ENCODE data around the gene PLCB1. TPM values are rescaled to one million over a fixed set of nuclear protein-coding genes. Genes with fewer than 3 reads are reported as not detected.

PLCB1 gene
- total RNA-seq, 2 donors from 2014 or later: 1.8 to 3.0 TPM

DNA sequence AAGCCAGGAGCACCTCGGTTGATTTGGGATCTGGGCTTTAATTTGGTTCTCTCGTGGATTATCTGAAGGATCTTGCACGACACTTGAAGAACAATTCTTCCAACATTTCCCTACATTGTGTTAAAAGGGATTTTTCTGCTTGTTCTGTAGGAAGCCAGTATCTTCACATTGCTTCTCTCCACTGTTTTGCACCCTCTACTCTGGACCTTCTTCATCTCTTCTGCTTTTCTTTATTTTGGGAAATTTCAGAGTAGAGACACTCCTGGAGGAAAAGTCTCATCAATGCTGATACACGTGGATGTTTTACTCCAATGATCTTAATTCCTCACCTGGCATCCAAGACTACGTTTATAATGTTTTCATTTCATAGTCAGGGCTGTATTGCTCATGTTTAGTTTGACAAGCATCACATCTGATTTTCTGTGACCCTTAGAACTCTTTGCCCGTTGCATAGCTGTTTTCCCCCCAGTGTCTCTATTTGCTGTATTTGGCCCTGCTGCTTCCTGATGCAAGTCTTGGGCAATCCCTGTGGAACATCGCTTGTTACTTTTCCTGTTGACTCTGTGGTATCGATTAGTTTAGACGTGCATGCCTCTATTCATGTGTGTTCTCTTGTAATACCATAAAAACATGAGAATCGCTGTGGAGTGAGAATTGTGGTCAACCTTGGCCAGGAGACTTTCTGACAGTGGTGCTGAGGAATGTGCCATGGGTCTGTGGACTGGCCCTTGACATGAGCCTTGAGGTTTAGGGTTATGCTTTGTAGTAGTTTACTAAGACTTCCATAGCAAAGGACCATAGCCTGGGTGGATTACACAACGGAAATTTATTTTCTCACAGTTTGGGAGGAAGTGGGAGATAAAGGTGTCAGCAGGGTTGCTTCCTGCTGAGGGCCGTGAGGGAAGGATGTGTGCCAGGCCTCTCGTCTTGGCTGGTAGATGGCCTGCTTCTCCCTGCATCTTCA is 12.5 kb downstream of the PLCB1 start:
- no peaks in the 10 kb centered on the region for H3K27me3 Mint-ChIP-seq
- peaks cover 13% of the 10 kb centered on the region for H3K4me1 Mint-ChIP-seq
- ATAC-seq (replicated peaks): peak; percentile 68
- peak overlapping the region; percentile 56 for H3K4me3 Mint-ChIP-seq
- peak overlapping the region; percentile 46 for H3K27ac Mint-ChIP-seq
- no peaks in the 10 kb centered on the region for H3K36me3 Mint-ChIP-seq (ENCODE audit: low read depth)
- H3K9me3 Mint-ChIP-seq: no peaks in the 10 kb centered on the region

DNA sequence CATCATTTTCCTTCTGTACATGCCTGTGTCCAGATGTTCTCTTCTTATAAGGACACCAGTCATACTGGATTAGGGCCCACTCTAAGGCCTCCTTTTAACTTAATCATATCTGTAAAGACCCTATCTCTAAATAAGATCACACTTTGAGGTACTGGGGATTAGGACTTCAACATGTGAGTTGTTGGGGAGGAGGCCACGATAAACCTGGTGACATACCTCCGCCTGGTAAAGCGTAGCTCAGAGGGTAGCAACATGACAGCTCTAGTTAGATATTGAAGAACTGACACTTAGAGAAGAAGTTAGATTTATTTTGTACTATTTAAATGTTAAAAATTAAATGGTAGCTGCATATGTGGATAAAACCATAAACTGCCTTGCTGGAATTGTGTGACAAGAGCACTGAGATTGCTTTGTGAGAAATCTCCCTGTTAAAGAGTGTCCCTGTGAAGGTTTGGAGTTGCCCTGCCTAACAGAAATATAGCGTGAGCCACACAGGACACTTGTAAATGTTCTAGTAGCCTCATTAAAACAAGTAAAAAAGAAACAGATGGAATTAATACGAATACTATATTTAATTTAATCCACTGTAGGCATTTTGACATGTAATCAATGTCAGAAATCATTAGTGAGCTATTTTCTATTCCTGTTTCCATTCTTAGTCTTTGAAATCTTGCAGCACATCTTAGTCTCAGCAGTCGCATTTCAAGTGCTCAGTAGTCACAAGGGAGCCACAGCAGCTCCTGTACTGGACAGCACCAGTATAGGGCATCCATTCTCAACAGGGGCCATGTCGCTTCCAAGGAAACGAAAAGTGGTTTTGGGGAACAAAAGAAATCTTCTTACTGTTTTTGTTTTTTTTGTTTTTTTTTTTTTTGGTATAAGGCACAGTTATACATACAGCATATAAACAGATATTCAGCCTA is 13.4 kb downstream of the PLCB1 start:
- no peaks in the 10 kb centered on the region for H3K27me3 Mint-ChIP-seq

DNA sequence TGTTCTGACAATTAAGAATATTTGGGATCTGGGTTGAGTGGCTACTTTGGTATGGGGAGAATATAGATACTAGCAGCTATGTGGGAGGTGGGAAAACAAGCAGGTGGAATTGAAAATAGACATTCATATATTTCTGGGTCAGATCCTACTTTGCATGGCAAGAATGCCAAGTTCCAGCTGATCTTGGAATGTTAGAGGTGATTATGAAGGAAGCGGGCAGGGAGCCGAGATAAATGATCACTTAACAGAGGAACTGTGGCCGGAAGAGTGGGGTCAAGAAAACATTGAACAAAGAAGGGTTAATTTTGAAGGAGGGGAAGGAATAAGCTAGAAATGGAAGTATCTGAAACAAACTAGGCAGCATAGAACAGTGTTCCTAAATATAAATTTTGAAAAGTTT is 15.4 kb downstream of the PLCB1 start:
- Mint-ChIP-seq H3K27me3 (no peaks in the 10 kb centered on the region), H3K4me3 (no peak overlapping the region), H3K4me1 (peaks cover 17% of the 10 kb centered on the region), H3K27ac (no peak overlapping the region), H3K9me3 (no peaks in the 10 kb centered on the region), H3K36me3 (ENCODE audit: low read depth) (no peaks in the 10 kb centered on the region)
- ATAC-seq (replicated peaks): no peak

More for the DNA sequence above, 13.4 kb downstream of the PLCB1 start:
- H3K4me1 Mint-ChIP-seq: peaks cover 13% of the 10 kb centered on the region
- no peaks in the 10 kb centered on the region for H3K9me3 Mint-ChIP-seq
- H3K4me3 Mint-ChIP-seq: peak overlapping the region; percentile 56
- no peaks in the 10 kb centered on the region for H3K36me3 Mint-ChIP-seq (ENCODE audit: low read depth)
- peak; percentile 29 for ATAC-seq (replicated peaks)
- H3K27ac Mint-ChIP-seq: peak overlapping the region; percentile 46

DNA sequence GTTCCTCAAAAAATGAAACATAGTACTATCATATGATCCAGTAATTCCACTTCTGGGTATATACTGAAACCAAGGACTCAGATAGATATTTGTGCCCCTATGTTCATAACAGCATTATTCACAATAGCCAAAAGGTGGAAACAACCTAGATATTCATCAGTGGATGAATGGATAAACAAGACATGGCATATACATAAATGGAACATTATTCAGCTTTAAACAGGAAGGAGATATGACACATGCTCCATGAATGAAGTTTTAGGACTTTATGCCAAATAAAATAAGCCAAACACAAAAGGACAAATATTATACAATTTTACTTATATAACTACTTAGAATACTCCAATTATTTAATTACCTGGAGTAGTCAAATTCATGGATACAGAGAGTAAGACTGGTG is 16.4 kb downstream of the PLCB1 start:
- no peaks in the 10 kb centered on the region for H3K36me3 Mint-ChIP-seq (ENCODE audit: low read depth)
- no peaks in the 10 kb centered on the region for H3K27me3 Mint-ChIP-seq
- H3K27ac Mint-ChIP-seq: no peak overlapping the region
- peaks cover 27% of the 10 kb centered on the region for H3K4me1 Mint-ChIP-seq
- no peak overlapping the region for H3K4me3 Mint-ChIP-seq
- no peak for ATAC-seq (replicated peaks)
- H3K9me3 Mint-ChIP-seq: no peaks in the 10 kb centered on the region

DNA sequence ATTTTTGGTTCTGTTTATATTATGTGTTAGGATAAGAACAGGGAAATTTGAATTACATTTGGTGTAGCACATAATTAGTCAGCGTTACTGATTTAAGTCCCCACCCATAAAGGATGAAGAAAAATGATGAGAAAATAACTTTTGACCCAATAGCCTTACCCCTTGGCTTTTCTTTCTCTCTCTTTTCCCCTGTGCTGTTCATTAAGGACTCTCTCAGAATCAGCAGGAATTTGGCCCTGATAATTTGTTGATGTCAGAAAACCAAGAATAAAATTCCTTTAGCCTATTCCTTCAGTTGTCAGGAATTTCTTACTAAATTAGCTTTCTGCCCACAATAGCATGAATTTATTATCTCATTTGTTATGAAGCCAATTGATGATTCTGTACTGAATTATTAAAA is 18.5 kb downstream of the PLCB1 start:
- Mint-ChIP-seq H3K27me3 (no peaks in the 10 kb centered on the region), H3K27ac (no peak overlapping the region), H3K36me3 (ENCODE audit: low read depth) (no peaks in the 10 kb centered on the region), H3K4me3 (no peak overlapping the region), H3K9me3 (no peaks in the 10 kb centered on the region), H3K4me1 (peaks cover 22% of the 10 kb centered on the region)
- no peak for ATAC-seq (replicated peaks)

DNA sequence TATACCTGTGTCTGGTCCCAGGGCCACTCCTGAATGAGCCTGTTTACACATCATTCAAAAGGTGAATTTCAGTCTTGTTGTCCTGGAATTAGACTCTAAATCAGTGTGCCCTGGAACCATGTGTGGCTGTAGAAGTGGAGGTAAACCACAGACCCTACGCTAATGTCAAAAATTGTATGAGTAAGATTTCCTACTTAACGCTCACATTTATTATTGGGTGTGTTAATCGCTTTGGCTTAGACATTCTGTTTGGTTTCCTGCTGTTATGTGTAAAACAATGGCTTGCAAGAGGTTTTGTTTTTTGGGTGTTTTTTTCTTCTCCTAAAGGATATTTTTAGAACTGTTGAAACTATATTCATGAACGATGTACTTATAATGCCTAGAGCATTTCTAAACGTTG is 19.3 kb downstream of the PLCB1 start:
- no peaks in the 10 kb centered on the region for H3K9me3 Mint-ChIP-seq
- peak; percentile 45 for ATAC-seq (replicated peaks)
- peaks cover 27% of the 10 kb centered on the region for H3K4me1 Mint-ChIP-seq
- no peaks in the 10 kb centered on the region for H3K27me3 Mint-ChIP-seq
- H3K27ac Mint-ChIP-seq: no peak overlapping the region
- H3K36me3 Mint-ChIP-seq (ENCODE audit: low read depth): no peaks in the 10 kb centered on the region
- H3K4me3 Mint-ChIP-seq: peak overlapping the region; percentile 49

DNA sequence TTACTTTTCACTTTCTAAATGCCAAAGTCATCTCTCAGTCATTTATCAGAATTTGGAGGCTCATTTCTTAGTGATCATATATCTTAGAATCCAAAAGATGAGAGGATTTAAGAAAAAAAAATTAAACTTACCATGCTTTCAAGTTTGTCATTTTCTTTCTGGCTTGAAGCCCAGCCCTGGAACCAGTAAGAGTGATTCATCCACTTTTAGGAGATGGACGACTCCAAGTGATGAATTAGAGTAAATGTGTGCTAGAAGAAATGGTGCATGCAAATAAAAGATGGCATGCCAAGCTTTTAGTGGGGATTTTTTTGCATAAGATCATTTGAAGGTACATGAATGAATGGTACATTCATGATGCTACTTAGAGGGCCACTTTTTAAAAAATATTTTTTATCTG is 20.1 kb downstream of the PLCB1 start:
- Mint-ChIP-seq H3K9me3 (no peaks in the 10 kb centered on the region), H3K4me1 (peaks cover 32% of the 10 kb centered on the region), H3K36me3 (ENCODE audit: low read depth) (no peaks in the 10 kb centered on the region), H3K27me3 (no peaks in the 10 kb centered on the region), H3K27ac (no peak overlapping the region), H3K4me3 (peak overlapping the region; percentile 49)
- ATAC-seq (replicated peaks): no peak

DNA sequence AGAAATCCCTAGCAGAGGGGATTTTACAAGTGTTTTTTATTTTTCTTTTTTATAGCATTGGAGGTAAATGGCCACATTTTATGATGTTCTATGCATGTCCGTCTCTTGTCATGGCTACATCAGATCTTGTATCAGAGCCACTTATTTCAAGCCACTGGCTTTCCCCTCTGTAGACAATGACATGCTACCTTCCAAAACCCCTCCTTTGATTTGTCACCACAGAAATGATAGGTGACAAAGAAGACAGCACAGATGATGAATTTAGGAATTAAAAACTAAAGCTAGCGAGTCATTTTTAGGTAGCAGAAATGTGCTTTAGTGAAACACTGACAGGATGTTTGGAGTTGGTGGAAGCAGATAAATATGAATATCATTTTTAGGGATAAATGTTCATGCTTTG is 20.8 kb downstream of the PLCB1 start:
- Mint-ChIP-seq H3K27me3 (no peaks in the 10 kb centered on the region), H3K4me3 (peak overlapping the region; percentile 49), H3K27ac (peak overlapping the region; percentile 9), H3K4me1 (peaks cover 32% of the 10 kb centered on the region), H3K9me3 (no peaks in the 10 kb centered on the region), H3K36me3 (ENCODE audit: low read depth) (no peaks in the 10 kb centered on the region)
- ATAC-seq (replicated peaks): peak; percentile 56

DNA sequence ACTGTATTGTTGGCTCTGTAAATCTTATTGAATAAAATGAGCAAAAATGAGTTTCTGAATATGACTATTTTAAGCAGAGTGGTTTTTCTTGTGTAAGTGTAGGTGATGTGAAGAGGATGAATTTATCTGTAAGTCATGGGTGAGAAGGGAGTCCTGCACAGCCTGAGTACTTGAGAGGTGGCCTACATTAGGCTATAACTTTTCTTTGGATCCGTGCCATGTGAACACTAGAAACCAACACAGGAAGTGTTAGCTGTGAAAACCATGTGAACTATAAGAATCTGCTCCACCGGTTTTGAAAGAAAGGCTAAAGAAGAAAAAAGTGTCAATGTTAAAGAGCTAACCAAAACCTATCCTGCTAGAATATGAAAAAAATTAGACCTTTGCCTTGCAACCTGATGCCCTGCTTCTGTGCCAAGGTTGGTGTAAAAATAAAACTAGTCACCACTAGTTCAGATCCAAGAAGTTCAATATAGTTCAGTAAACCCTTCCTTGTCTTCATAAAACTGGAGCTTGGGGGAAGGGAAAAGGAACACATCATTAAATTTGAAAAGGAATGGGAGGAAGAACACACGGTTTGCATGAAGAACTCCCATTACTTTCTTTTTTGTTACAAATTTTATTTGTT is 21.3 kb downstream of the PLCB1 start:
- H3K4me3 Mint-ChIP-seq: peak overlapping the region; percentile 49
- peaks cover 37% of the 10 kb centered on the region for H3K4me1 Mint-ChIP-seq
- H3K27me3 Mint-ChIP-seq: no peaks in the 10 kb centered on the region
- H3K9me3 Mint-ChIP-seq: no peaks in the 10 kb centered on the region
- peak overlapping the region; percentile 9 for H3K27ac Mint-ChIP-seq
- H3K36me3 Mint-ChIP-seq (ENCODE audit: low read depth): no peaks in the 10 kb centered on the region
- peak; percentile 52 for ATAC-seq (replicated peaks)

DNA sequence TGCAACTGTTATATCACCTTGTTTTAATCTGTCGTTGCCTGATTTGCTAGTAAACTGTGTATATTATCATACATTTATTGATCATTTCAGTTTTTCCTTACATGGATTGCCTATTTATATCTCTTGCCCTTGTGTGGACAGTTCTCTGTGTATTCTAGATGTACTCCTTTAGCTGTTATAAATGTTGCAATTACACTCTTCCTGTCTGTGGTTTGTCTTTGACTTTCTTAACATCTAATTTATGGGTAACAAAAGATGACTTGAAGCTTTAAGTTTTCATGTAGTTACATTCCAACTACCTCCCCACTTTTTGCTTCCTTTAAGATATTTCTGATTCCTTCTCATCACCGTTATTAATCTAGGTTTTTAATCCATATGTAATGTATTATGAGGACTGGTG is 22.6 kb downstream of the PLCB1 start:
- Mint-ChIP-seq H3K4me1 (peaks cover 37% of the 10 kb centered on the region), H3K9me3 (no peaks in the 10 kb centered on the region), H3K36me3 (ENCODE audit: low read depth) (no peaks in the 10 kb centered on the region), H3K4me3 (peak overlapping the region; percentile 7), H3K27me3 (no peaks in the 10 kb centered on the region), H3K27ac (no peak overlapping the region)
- ATAC-seq (replicated peaks): no peak

DNA sequence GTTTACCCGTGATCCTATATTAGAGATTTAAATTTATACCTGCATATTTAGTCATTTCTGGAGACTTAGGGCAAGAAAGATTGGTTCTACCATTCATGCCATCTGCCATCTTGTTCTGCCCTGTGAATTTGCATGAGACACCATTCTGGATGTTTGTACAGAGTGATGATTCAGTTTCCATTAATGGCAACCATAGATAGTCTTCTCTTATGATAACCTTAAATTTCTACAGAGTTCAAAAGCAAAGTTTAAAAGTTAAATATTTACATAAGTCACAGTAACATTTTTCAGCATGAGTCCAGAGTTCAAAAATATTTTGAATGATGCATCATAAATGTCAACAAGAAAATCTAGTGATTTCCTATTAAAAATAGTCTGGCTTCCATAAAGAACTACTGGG is 23.2 kb downstream of the PLCB1 start:
- Mint-ChIP-seq H3K4me3 (peak overlapping the region; percentile 7), H3K9me3 (no peaks in the 10 kb centered on the region)
- ATAC-seq (replicated peaks): no peak

DNA sequence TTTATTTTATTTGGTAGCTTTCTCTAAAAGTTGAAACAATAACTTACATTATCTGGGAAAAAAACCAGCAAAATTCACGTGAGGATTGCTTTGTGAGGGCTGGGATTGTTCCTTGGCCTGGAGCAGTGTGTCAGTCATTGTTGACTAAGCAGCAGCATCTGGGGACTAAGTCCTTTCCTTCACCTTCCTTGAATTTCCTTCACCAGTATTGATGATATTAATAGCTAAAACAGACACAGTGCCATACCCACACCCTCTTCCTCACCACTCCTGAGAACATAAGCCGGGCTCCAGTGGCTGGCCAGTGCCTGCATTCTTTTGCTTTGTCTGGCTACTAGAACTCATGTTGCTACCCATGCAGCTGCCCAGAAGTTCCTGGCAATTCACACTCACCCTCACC is 23.7 kb downstream of the PLCB1 start:
- peaks cover 37% of the 10 kb centered on the region for H3K4me1 Mint-ChIP-seq
- no peaks in the 10 kb centered on the region for H3K27me3 Mint-ChIP-seq
- no peaks in the 10 kb centered on the region for H3K9me3 Mint-ChIP-seq
- no peaks in the 10 kb centered on the region for H3K36me3 Mint-ChIP-seq (ENCODE audit: low read depth)
- peak overlapping the region; percentile 41 for H3K4me3 Mint-ChIP-seq
- peak overlapping the region; percentile 21 for H3K27ac Mint-ChIP-seq
- ATAC-seq (replicated peaks): no peak

More for the DNA sequence above, 23.2 kb downstream of the PLCB1 start:
- Mint-ChIP-seq H3K27ac (no peak overlapping the region), H3K36me3 (ENCODE audit: low read depth) (no peaks in the 10 kb centered on the region), H3K4me1 (peaks cover 37% of the 10 kb centered on the region), H3K27me3 (no peaks in the 10 kb centered on the region)

DNA sequence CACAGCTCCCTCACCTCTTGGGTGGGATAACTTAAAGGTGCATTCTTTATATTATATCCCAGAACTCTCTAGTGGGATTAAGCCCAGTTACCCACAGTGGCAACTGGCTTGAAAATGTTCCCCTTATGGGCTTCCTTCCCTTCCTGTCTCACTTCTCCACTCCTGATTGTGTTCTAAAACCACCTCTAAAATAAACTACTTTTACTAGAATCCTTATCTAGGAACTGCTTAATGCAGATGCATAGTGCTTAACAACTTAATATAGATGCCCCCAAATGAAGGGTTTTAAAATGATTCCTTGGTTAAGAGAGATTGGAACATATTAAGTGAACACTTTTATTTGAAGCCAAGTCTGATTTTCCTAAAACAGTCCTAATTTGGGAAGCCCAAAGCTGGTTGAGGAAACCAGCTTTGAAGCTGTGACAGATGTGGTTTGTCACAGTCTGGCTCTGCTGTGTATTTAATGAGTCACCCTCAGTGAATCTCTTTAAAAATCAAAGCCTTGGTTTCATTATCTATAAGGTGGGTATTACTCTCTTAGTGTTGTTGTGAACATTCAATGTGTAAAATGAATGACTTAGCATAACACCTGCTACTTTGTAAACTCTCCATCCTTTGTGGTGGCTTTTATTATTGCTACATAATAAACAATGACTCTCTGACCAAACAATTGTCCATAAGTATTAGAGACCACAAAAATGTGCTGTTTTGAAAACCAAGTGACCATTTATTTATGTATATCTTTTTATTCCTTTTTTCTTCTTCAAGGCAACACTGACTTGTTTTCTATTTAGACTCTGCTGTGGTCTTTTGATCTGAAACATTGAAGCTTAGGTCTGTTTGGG is 24.4 kb downstream of the PLCB1 start:
- Mint-ChIP-seq H3K36me3 (ENCODE audit: low read depth) (no peaks in the 10 kb centered on the region), H3K4me1 (peaks cover 37% of the 10 kb centered on the region), H3K4me3 (peak overlapping the region; percentile 41), H3K27me3 (no peaks in the 10 kb centered on the region), H3K27ac (peak overlapping the region; percentile 21), H3K9me3 (no peaks in the 10 kb centered on the region)
- peak; percentile 91 for ATAC-seq (replicated peaks)
